OCI-LY7 (cell line): ENCODE results near the gene CCNI2. TPM values are rescaled to one million over a fixed set of nuclear protein-coding genes. Genes with fewer than 3 reads are reported as not detected.

Experiments used
- BruUV-seq: library from RNA; stranded (reverse); fragments of 400-500 nt; replicated peaks from 2 replicates; lab custom pipeline; 2021; lab: Mats Ljungman, UMichigan
- CTCF ChIA-PET: fragments of 300-600 bp; sonication (Branson Sonifier 250); formaldehyde crosslinking; loops from one replicate; lab custom pipeline; 2022; ENCODE audit warnings: antibody characterized with exemption; ENCODE audit not compliant: unreplicated experiment; lab: Charles Lee
- POLR2A ChIA-PET: fragments of 300-600 bp; sonication (Branson Sonifier 250); formaldehyde crosslinking; loops from one replicate; lab custom pipeline; 2022; ENCODE audit warnings: antibody characterized with exemption; lab: Charles Lee
- DNase-seq: peaks from one replicate; pipeline ENCODE4 v3.0.0-alpha.2; 2015; ENCODE audit warnings: low spot score
- H2AFZ ChIP-seq: fragments of 200-600 bp; sonication (generic), shearing (Covaris generic); 2 replicates; pipeline ENCODE4 v1.6.1; 2014; ENCODE audit warnings: mild to moderate bottlenecking, antibody characterized with exemption, low read length, moderate library complexity
- H3K27ac ChIP-seq: fragments of 200-600 bp; sonication (generic); 2 replicates; pipeline ENCODE4 v1.5.1; 2014; ENCODE audit warnings: mixed run types, low read depth, mild to moderate bottlenecking, moderate library complexity, low read length, inconsistent platforms; ENCODE audit not compliant: poor library complexity, severe bottlenecking
- H3K36me3 ChIP-seq: fragments of 200-600 bp; sonication (generic); 2 replicates; pipeline ENCODE4 v1.6.1; 2014; ENCODE audit warnings: mild to moderate bottlenecking, antibody characterized with exemption, low read length, moderate library complexity, mixed read lengths; ENCODE audit not compliant: insufficient read depth
- H3K4me1 ChIP-seq: fragments of 200-600 bp; sonication (generic); 2 replicates; pipeline ENCODE4 v1.5.1; 2014; ENCODE audit warnings: mild to moderate bottlenecking, low read length; ENCODE audit not compliant: insufficient read depth, poor library complexity, severe bottlenecking
- H3K4me2 ChIP-seq: fragments of 200-600 bp; sonication (generic); 2 replicates; pipeline ENCODE4 v1.6.1; 2014; ENCODE audit warnings: mild to moderate bottlenecking, low read length
- H3K4me3 ChIP-seq: fragments of 200-600 bp; sonication (generic); 2 replicates; pipeline ENCODE4 v1.5.1; 2014; ENCODE audit warnings: mild to moderate bottlenecking, low read depth, low read length; ENCODE audit not compliant: poor library complexity, severe bottlenecking
- H3K79me2 ChIP-seq: fragments of 200-600 bp; sonication (generic); 2 replicates; pipeline ENCODE4 v1.6.1; 2016; ENCODE audit warnings: low read depth, mild to moderate bottlenecking, low read length, moderate library complexity, mixed read lengths; ENCODE audit not compliant: insufficient read depth
- H3K9me2 ChIP-seq: fragments of 200-600 bp; sonication (generic); 2 replicates; pipeline ENCODE4 v1.6.1; 2016; ENCODE audit warnings: mild to moderate bottlenecking, low read length, mixed read lengths; ENCODE audit not compliant: insufficient read depth
- H3K9me3 ChIP-seq: fragments of 200-600 bp; sonication (generic); 2 replicates; pipeline ENCODE4 v1.6.1; 2014; ENCODE audit warnings: mild to moderate bottlenecking, mixed run types, low read length, mixed read lengths
- H4K20me1 ChIP-seq: fragments of 200-600 bp; sonication (generic); 2 replicates; pipeline ENCODE4 v1.6.1; 2014; ENCODE audit warnings: mild to moderate bottlenecking, antibody characterized with exemption, low read length, moderate library complexity, mixed read lengths; ENCODE audit not compliant: insufficient read depth
- EZH2phosphoT487 ChIP-seq: fragments of 200-600 bp; sonication (generic); IDR thresholded peaks from 2 replicates; pipeline ENCODE4 v1.6.1; 2018; ENCODE audit warnings: low read depth, borderline replicate concordance, mild to moderate bottlenecking, mixed run types, antibody characterized with exemption, low read length, moderate library complexity, mixed read lengths
- intact Hi-C: fragments of 100-400 bp; cut with micrococcal nuclease; formaldehyde crosslinking; loops from one replicate; pipeline ENCODE4 v1.10.0; 2022; ENCODE audit not compliant: unreplicated experiment
- total RNA-seq, 2 experiments: library from RNA; depleted of rRNA in 1 of 2; stranded (reverse); fragments of >200 nt in 1 of 2; shearing (Covaris generic) in 1 of 2; gene quantifications; 2 replicates each; pipeline ENCODE4 v1.2.3, GENCODE V29; 2014 to 2022
- TF ChIP-seq, protein P1 (sequence below): fragments of 200-600 bp; sonication (generic); conservative IDR thresholded peaks from 2 replicates; pipeline ENCODE4 v1.5.1; 2014; ENCODE audit warnings: mild to moderate bottlenecking, antibody characterized with exemption, low read length, moderate library complexity, mixed read lengths

The CCNI2 gene
- total RNA-seq, 2 experiments from 2014 or later: not detected

DNA sequence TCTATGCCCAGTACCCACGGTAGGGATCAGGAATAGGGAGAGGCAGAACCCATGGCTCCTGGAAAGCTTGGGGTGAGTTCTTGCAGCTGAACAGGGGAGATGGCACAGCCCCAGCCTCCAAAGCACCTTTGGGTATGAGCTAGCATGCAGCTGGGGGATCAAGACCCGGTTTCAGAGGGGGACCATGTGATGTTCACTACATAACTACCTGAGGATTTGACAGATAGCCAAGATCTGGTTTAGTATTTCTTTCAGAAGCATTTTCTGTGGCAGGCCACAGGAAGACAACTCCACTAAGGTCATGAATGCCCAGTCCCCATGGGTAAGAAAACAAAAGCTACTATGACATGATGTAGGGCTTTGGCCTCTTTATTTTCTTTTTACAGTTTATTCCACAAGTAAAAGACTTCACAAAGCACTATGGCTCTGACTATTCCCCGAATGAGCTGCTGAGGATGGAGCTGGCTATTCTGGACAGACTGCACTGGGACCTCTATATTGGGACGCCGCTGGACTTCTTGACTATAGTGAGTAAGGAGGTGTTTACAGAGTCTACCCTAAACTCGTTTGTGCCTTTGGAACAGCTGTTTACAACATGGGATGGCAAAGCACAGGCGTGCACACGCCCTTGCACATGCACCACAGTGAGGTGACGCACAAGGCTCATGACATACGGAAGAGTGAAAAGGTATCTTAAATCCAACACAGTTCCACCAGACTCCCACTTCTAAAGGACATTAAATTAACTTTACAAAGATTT lies 3.4 kb downstream of the CCNI2 start:
- POLR2A ChIA-PET: interaction anchor here (0.7 to 0.8 kb wide), 3 partner anchors 13 to 379 kb away, joined by 3 to 7 read pairs (median 3); partner anchors contain the start of gene KIF3A
- CTCF ChIA-PET: no interaction called here
- intact Hi-C loops: no loop called here
- Histone ChIP-seq H3K4me3 (no peak overlapping the region), H3K4me2 (no peak overlapping the region), H2AFZ (no peak overlapping the region), H3K9me2 (no peaks in the 10 kb centered on the region), H3K27ac (no peak overlapping the region), H3K79me2 (no peaks in the 10 kb centered on the region), H3K4me1 (no peaks in the 10 kb centered on the region), H3K36me3 (no peaks in the 10 kb centered on the region), H3K9me3 (no peaks in the 10 kb centered on the region), H4K20me1 (no peaks in the 10 kb centered on the region)
- no peak for DNase-seq
- TF ChIP-seq, protein P1, sequence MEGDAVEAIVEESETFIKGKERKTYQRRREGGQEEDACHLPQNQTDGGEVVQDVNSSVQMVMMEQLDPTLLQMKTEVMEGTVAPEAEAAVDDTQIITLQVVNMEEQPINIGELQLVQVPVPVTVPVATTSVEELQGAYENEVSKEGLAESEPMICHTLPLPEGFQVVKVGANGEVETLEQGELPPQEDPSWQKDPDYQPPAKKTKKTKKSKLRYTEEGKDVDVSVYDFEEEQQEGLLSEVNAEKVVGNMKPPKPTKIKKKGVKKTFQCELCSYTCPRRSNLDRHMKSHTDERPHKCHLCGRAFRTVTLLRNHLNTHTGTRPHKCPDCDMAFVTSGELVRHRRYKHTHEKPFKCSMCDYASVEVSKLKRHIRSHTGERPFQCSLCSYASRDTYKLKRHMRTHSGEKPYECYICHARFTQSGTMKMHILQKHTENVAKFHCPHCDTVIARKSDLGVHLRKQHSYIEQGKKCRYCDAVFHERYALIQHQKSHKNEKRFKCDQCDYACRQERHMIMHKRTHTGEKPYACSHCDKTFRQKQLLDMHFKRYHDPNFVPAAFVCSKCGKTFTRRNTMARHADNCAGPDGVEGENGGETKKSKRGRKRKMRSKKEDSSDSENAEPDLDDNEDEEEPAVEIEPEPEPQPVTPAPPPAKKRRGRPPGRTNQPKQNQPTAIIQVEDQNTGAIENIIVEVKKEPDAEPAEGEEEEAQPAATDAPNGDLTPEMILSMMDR: no peak
- TF ChIP-seq EZH2phosphoT487: no peak
- BruUV-seq: no TSS peak

DNA sequence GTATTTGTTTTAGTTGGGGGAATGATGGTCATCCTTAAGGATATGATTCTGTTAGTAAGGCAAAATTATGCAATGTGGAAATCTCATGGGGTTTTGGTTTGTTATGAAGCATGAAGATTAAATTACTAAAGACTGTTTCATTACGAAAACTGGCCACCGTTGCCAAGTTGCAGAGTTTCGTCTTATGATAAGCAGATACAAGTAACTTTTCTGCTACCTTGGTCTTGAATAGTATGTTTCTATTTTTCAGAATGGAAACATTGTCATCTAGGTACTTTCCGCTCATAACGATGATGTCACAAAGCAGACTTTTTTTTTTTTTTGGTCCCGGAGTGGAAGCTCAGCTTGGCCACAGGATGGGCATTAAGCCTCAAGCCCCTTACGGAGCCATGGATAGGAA lies 4.2 kb downstream of the CCNI2 start:
- Histone ChIP-seq H3K4me1 (no peaks in the 10 kb centered on the region), H3K79me2 (no peaks in the 10 kb centered on the region), H4K20me1 (no peaks in the 10 kb centered on the region), H3K36me3 (no peaks in the 10 kb centered on the region), H3K4me2 (no peak overlapping the region), H2AFZ (no peak overlapping the region), H3K27ac (no peak overlapping the region), H3K4me3 (no peak overlapping the region), H3K9me2 (no peaks in the 10 kb centered on the region), H3K9me3 (no peaks in the 10 kb centered on the region)
- POLR2A ChIA-PET: interaction anchor here (0.7 to 1.4 kb wide), 2 partner anchors 14 to 104 kb away, joined by 3 to 6 read pairs; partner anchors contain the start of gene KIF3A
- CTCF ChIA-PET: no interaction called here
- TF ChIP-seq, protein P1: no peak
- TF ChIP-seq EZH2phosphoT487: no peak
- BruUV-seq: no TSS peak
- no peak for DNase-seq
- intact Hi-C loops: no loop called here

DNA sequence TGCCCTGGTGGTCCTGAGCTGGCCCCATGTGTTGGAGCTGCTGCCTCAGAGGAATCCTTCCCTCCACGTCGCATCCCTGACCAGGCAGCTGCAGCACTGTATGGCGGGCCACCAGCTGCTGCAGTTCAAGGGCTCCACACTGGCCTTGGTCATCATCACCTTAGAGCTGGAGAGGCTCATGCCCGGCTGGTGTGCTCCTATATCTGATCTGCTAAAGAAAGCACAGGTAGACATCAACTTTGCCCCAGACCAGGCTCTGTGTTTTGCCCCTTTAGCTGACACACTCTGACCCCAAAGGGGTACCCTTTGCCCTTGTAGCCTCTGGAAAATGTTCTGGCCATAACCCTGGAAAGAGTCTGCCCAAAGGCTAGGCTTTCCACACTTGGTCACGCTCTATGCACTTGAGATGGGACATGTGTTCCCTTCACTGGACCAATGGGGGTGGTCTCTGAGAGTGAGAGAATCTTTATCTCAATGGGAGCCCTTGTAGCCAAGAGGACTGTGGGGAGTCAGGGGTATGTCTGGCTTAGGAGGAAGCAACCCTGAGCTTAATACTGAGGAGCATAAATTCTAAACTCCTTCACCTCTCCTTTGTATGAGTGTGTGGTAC lies 4.8 kb downstream of the CCNI2 start:
- H3K27ac ChIP-seq: no peak overlapping the region
- H3K9me2 ChIP-seq: no peaks in the 10 kb centered on the region
- no peak overlapping the region for H3K4me3 ChIP-seq
- no TSS peak for BruUV-seq
- ChIA-PET CTCF (no interaction called here), POLR2A (interaction anchor here (1.4 kb wide), 1 partner anchor 14 kb away, joined by 6 read pairs; the partner anchor contains the start of gene KIF3A)
- no peaks in the 10 kb centered on the region for H3K36me3 ChIP-seq
- no peak overlapping the region for H2AFZ ChIP-seq
- TF ChIP-seq, protein P1: no peak
- no peak for TF ChIP-seq EZH2phosphoT487
- no peak for DNase-seq
- H3K4me2 ChIP-seq: no peak overlapping the region
- no peaks in the 10 kb centered on the region for H3K4me1 ChIP-seq
- intact Hi-C loops: no loop called here
- H3K79me2 ChIP-seq: no peaks in the 10 kb centered on the region
- H4K20me1 ChIP-seq: no peaks in the 10 kb centered on the region
- H3K9me3 ChIP-seq: no peaks in the 10 kb centered on the region
